H1 (cell line): Measurements from ENCODE around the gene PLCB2.

Experiments
- ASH2L ChIP-seq: fragments of 200-600, 300-600 bp; sonication (generic); IDR thresholded peaks from one replicate; pipeline ENCODE4 v1.7.1; 2017; ENCODE audit warnings: low read length
- CREB1 ChIP-seq: IDR thresholded peaks from 2 replicates; pipeline ENCODE4 v1.6.1; 2012; ENCODE audit warnings: inconsistent platforms
- EGR1 ChIP-seq: IDR thresholded peaks from 2 replicates; pipeline ENCODE4 v1.6.1; 2011; ENCODE audit warnings: low read depth, low read length, borderline replicate concordance
- EZH2 ChIP-seq: fragments of 200-600 bp; sonication (generic); IDR thresholded peaks from 2 replicates; pipeline ENCODE4 v1.7.1; 2012; ENCODE audit warnings: low read depth, mild to moderate bottlenecking, moderate library complexity, low read length, inconsistent platforms; ENCODE audit not compliant: severe bottlenecking
- POLR2A ChIP-seq, 2 experiments: IDR thresholded peaks; 1 replicate in 1 of 2; 2 replicates in 1 of 2; pipeline ENCODE4 v1.6.1; 2011; ENCODE audit warnings: low read depth in 2 of 2, low read length in 2 of 2, mild to moderate bottlenecking in 2 of 2; ENCODE audit errors: control extremely low read depth in 1 of 2
- POLR2AphosphoS5 ChIP-seq: IDR thresholded peaks from 2 replicates; pipeline ENCODE4 v1.6.1; 2011; ENCODE audit warnings: low read depth, low read length
- TEAD4 ChIP-seq: IDR thresholded peaks from 2 replicates; pipeline ENCODE4 v1.6.1; 2012; ENCODE audit warnings: low read depth, low read length, inconsistent platforms, mixed read lengths
- TF ChIP-seq, protein P1 (sequence below), 3 experiments: IDR thresholded peaks; 1 replicate in 2 of 3; 2 replicates in 1 of 3; pipeline versions ENCODE4 v1.5.1 to v1.6.1; 2011; ENCODE audit warnings: low read length in 3 of 3, mild to moderate bottlenecking in 3 of 3, inconsistent platforms in 2 of 3, low read depth in 1 of 3, moderate library complexity in 1 of 3; ENCODE audit not compliant: insufficient read depth in 1 of 3; ENCODE audit errors: control extremely low read depth in 1 of 3

DNA sequence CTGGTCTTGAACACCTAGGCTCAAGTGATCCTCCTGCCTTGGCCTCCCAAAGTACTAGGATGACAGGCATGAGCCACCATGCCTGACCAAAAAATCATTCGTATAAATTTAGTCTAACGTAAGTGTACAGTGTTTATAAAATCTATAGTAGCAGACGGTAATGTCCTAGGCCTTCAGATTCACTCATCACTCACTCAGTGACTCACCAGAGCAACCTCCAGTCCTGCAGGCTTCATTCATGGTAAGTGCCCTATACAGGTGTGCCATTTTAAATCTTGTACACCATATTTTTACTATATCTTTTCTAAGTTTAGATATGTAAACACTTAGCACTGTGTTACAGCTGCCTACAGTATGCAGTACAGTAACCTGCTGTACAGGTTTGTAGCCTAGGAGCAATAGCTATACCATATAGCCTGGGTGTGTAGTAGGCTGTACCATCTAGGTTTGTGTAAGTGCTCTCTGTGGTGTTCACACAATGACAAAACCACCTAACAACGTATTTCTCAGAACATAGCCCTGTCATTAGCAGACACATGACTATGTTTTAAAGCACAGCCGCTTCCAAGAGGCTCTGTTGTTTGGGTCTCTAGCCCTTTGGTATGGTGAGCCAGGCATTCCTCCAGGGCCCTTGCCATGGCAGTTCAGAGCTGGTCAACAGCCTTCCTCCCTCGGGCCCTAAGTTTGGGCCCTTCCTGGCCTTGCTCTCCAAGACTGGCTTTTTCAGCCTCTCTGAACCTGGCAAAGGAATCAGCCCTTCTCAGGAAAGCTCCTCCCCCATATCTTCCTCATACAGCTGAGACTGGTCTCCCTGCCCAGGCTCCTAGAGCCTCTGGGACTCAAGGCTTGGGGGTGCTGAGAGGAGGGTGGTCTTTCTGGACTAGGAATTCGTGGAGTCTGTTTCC lies 34.9 kb upstream of the PLCB2 start:
- TF ChIP-seq TEAD4: no peak
- TF ChIP-seq CREB1: no peak
- TF ChIP-seq, protein P1, sequence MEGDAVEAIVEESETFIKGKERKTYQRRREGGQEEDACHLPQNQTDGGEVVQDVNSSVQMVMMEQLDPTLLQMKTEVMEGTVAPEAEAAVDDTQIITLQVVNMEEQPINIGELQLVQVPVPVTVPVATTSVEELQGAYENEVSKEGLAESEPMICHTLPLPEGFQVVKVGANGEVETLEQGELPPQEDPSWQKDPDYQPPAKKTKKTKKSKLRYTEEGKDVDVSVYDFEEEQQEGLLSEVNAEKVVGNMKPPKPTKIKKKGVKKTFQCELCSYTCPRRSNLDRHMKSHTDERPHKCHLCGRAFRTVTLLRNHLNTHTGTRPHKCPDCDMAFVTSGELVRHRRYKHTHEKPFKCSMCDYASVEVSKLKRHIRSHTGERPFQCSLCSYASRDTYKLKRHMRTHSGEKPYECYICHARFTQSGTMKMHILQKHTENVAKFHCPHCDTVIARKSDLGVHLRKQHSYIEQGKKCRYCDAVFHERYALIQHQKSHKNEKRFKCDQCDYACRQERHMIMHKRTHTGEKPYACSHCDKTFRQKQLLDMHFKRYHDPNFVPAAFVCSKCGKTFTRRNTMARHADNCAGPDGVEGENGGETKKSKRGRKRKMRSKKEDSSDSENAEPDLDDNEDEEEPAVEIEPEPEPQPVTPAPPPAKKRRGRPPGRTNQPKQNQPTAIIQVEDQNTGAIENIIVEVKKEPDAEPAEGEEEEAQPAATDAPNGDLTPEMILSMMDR (IDR thresholded peaks at IDR 0.05; ENCODE audit: control extremely low read depth in 1 of 3, insufficient read depth in 1 of 3, low read depth in 1 of 3, low read length in 3 of 3): no peak
- TF ChIP-seq EZH2: no peak
- no peak for TF ChIP-seq POLR2AphosphoS5
- no peak for TF ChIP-seq POLR2A (IDR thresholded peaks at IDR 0.05; ENCODE audit: control extremely low read depth in 1 of 2, low read depth in 2 of 2, low read length in 2 of 2)
- no peak for TF ChIP-seq EGR1
- TF ChIP-seq ASH2L: no peak
